ENCODE data around the gene TIMM44.
A peak's percentile ranks its signal among the peaks of the same experiment; 100 is the strongest.

TIMM44 gene

DNA sequence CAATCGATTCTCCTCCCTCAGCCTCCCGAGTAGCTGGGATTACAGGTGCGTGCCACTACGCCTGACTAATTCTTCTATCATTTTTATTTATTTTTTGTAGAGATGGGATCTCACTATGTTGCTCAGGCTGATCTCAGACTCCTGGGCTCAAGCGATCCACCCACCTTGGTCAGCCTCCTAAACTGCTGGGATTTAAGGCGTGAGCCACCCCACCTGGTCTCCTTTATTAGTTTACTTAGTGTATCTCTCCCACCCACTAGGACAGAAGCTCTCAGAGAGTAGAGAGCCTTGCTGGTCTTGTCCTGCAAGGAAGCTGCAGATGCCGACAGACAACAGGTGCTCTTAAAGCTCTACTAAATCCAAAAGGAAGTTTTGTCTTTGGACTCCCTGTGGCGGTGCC lies 57.6 kb downstream of the TIMM44 start:
- Mint-ChIP-seq H3K36me3 (ENCODE audit: low read depth) (no peaks in the 10 kb centered on the region), H3K27me3 (ENCODE audit: low read depth) (peaks cover 22% of the 10 kb centered on the region), H3K27ac (no peak overlapping the region), H3K4me3 (peak overlapping the region in 1 of 3 experiments; percentile 6), H3K9me3 (no peaks in the 10 kb centered on the region), H3K4me1 (no peaks in the 10 kb centered on the region)
- TF ChIP-seq, protein P1, sequence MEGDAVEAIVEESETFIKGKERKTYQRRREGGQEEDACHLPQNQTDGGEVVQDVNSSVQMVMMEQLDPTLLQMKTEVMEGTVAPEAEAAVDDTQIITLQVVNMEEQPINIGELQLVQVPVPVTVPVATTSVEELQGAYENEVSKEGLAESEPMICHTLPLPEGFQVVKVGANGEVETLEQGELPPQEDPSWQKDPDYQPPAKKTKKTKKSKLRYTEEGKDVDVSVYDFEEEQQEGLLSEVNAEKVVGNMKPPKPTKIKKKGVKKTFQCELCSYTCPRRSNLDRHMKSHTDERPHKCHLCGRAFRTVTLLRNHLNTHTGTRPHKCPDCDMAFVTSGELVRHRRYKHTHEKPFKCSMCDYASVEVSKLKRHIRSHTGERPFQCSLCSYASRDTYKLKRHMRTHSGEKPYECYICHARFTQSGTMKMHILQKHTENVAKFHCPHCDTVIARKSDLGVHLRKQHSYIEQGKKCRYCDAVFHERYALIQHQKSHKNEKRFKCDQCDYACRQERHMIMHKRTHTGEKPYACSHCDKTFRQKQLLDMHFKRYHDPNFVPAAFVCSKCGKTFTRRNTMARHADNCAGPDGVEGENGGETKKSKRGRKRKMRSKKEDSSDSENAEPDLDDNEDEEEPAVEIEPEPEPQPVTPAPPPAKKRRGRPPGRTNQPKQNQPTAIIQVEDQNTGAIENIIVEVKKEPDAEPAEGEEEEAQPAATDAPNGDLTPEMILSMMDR (IDR thresholded peaks at IDR 0.05; ENCODE audit: unreplicated experiment in 3 of 3) = no peak

DNA sequence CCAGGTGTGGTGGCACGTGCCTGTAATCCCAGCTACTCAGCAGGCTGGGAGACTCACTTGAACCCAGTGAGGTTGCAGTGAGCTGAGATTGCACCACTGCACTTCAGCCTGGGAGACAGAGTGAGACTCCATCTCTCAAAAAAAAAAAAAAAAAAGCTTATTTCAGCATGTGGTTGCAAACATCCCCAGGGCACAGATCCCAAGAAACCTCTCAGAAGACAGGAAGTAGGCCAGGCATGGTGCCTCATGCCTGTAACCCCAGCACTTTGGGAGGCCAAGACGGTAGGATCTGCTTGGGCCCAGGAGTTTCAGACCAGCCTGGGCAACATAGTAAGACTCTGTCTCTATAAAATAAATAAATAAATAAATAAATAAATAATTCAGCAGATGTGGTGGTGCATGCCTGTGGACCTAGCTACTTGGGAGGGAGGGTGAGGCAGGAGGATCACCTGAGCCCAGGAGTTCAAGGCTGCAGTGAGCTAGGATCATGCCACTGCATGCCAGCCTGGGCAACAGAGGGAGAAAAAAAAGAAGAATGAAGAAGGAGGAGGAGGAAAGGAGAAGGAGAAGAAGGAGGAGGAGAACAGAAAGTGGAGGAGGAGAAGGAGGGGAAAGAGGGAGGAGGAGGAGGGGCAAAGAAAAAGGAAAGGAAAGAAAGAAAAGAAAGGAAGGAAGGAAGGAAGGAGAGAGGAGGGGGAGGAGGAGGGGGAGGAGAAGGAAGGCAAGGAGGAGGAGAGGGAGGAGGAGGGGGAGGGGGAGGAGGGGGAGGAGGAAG lies 59.5 kb downstream of the TIMM44 start:
- Mint-ChIP-seq H3K4me3 (no peak overlapping the region), H3K4me1 (no peaks in the 10 kb centered on the region), H3K27me3 (ENCODE audit: low read depth) (peaks cover 14% of the 10 kb centered on the region), H3K36me3 (ENCODE audit: low read depth) (no peaks in the 10 kb centered on the region), H3K9me3 (no peaks in the 10 kb centered on the region), H3K27ac (no peak overlapping the region)
- TF ChIP-seq, protein P1 (IDR thresholded peaks at IDR 0.05; ENCODE audit: unreplicated experiment in 3 of 3) = no peak

DNA sequence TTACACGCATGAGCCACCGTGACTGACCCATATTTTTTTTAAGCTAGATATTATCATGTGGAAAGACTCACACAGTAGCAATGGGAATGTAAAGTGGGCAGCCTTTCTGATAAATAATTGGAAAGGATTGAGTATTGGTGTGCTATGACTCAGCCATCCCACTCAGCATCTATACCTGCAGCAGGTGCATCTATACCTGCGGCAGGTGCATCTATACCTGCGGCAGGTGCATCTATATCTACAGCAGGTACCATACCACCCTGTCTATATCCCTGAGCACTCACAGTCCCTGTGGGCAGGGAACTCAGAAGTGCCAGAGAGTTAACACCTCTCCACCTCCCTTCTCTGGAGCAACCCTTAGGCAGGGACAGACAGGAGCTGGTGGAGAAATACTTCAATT lies 60.4 kb downstream of the TIMM44 start:
- Mint-ChIP-seq H3K27ac (no peak overlapping the region), H3K36me3 (ENCODE audit: low read depth) (no peaks in the 10 kb centered on the region), H3K4me1 (no peaks in the 10 kb centered on the region), H3K9me3 (no peaks in the 10 kb centered on the region), H3K27me3 (ENCODE audit: low read depth) (peaks cover 14% of the 10 kb centered on the region), H3K4me3 (no peak overlapping the region)
- TF ChIP-seq, protein P1 (IDR thresholded peaks at IDR 0.05; ENCODE audit: unreplicated experiment in 3 of 3) = no peak

DNA sequence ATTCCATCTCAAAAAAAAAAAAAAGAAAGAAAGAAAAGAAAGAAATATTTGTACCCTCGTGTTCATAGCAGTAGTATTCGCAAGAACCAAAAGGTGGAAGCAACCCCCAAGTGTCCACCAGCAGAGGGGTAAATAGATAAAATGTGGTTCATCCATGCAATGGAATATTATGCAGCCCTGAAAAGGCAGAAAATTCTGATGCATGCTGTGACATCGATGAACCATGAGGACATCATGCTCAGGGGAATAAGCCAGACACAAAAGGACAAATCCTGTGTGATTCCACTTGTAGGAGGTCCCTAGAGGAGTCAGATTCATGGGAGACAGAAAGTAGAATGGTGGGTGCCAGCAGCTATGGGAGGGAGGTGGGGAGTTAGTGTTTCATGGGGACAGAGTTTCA lies 61.6 kb downstream of the TIMM44 start:
- no peaks in the 10 kb centered on the region for H3K9me3 Mint-ChIP-seq
- peaks cover 5% of the 10 kb centered on the region for H3K4me1 Mint-ChIP-seq
- H3K27ac Mint-ChIP-seq = no peak overlapping the region
- H3K36me3 Mint-ChIP-seq (ENCODE audit: low read depth) = no peaks in the 10 kb centered on the region
- TF ChIP-seq, protein P1 (IDR thresholded peaks at IDR 0.05; ENCODE audit: unreplicated experiment in 3 of 3) = no peak
- no peak overlapping the region for H3K4me3 Mint-ChIP-seq
- peaks cover 14% of the 10 kb centered on the region for H3K27me3 Mint-ChIP-seq (ENCODE audit: low read depth)

DNA sequence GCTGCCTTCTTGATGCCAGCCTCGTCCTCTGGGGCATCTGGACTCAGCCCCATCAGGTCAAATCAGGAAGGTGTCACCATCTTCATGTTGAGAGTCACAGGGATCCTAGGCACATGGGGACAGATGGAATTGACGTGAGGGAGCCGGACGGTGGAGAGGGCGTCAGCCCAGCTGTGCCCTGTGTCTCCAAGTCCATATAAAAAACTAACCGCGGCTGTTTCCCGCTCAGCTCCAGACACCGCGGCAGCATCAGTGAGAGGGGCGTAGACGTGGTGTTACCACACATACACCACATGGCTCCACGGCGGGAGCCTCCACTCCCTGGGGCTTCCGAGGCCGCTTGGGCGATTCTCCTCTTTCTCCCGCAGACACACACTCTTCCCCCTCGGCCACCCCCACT lies 63.6 kb downstream of the TIMM44 start:
- Mint-ChIP-seq H3K9me3 (no peaks in the 10 kb centered on the region), H3K4me3 (no peak overlapping the region)

More for the DNA sequence above, 63.6 kb downstream of the TIMM44 start:
- Mint-ChIP-seq H3K27ac (no peak overlapping the region), H3K4me1 (peaks cover 5% of the 10 kb centered on the region), H3K27me3 (ENCODE audit: low read depth) (peaks cover 21% of the 10 kb centered on the region), H3K36me3 (ENCODE audit: low read depth) (no peaks in the 10 kb centered on the region)
- TF ChIP-seq, protein P1 (IDR thresholded peaks at IDR 0.05; ENCODE audit: unreplicated experiment in 3 of 3) = no peak

Data from nephron (organoid).